ENCODE data around the gene OR4K1. TPM values are rescaled to one million over a fixed set of nuclear protein-coding genes. Genes with fewer than 3 reads are reported as not detected.
"Not testable (repeated sequence)": the region's sequence is repeated elsewhere in the genome, so short reads cannot be mapped to it uniquely, and the experiment has no call there.

The OR4K1 gene, protein sequence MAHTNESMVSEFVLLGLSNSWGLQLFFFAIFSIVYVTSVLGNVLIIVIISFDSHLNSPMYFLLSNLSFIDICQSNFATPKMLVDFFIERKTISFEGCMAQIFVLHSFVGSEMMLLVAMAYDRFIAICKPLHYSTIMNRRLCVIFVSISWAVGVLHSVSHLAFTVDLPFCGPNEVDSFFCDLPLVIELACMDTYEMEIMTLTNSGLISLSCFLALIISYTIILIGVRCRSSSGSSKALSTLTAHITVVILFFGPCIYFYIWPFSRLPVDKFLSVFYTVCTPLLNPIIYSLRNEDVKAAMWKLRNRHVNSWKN
- total RNA-seq (2014; rRNA removed; shearing (Covaris generic)), result not detected in 2 replicates
- not detected in 2 replicates for polyA plus RNA-seq (2015; cell fraction: cytosol; rRNA removed)
- not detected in 2 replicates for polyA plus RNA-seq (2015; cell fraction: nucleus; rRNA removed)

DNA sequence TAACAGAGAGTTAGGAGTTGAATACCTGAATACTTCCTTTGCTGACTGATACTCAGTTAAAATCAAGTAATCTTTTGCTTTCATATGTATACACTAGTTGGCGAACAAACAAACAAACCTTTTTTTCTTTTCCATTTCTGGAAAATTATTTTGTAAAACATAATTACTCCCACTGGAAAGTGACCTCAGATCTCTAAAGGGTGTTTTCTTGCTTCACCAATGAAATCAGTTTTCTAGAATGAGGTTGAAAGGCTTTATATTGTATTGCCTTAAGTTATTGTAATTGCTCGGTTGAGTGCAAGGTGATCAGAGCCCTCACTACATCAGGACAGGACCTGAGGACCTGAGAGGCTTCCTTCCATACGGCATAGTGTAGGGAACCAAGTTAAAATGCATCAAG lies at the start of gene OR4K1:
Gene OR4K1 (plus strand): TSS at position 301 of the 400 bp plus-strand sequence. CDS start 4,750 bp downstream, outside the sequence.
- in situ Hi-C loops (cut with HindIII; ENCODE audit: low pct_unique_long_range_greater_than_20kb, low sequenced_read_pairs), result no loop called here
- no peak for DNase-seq (ENCODE audit: low read depth, low spot score)

DNA sequence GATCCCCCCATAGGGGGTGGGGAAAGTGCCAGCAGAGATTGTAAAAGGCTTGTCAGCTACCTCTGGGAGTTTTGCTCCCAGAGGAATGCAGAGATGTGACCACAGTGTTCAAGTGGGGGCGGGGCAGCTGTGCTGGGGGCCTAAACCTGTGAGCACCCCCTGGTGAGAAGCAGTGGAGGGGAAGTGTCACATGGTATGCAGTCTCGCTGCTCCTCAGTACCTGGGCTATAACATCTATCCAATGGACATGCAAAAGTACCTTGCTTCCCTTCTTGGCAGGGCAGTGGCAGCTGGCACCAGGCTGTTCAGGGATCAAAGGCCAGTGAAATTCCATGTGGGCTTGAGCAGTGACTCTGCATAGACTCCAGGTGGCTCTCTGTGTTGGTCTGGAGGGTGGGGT lies 35.4 kb upstream of the OR4K1 start:
- in situ Hi-C loops (cut with HindIII; ENCODE audit: low pct_unique_long_range_greater_than_20kb, low sequenced_read_pairs), result no loop called here
- no peak for DNase-seq (ENCODE audit: low read depth, low spot score)

DNA sequence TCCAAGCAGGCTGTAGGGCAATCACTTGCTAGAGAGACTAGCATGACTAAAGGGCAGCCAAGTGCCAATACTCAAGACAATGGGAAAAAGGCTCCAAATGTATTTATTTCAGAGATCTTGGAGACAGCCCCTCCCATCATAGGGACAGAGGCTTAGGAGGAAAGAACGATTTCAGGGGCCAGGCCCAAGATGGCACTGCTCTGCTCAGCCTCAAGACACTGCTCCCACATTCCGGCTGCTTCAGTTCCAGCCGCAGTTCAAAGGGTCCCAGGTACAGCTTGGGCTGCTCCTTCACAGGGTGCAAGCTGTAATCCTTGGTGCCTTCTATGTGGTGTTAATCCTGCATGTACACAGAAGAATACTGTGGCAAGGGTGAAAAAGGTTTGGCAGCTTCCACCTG lies 29.7 kb upstream of the OR4K1 start:
- in situ Hi-C loops (cut with HindIII; ENCODE audit: low pct_unique_long_range_greater_than_20kb, low sequenced_read_pairs), result no loop called here
- DNase-seq (ENCODE audit: low read depth, low spot score), result no peak

DNA sequence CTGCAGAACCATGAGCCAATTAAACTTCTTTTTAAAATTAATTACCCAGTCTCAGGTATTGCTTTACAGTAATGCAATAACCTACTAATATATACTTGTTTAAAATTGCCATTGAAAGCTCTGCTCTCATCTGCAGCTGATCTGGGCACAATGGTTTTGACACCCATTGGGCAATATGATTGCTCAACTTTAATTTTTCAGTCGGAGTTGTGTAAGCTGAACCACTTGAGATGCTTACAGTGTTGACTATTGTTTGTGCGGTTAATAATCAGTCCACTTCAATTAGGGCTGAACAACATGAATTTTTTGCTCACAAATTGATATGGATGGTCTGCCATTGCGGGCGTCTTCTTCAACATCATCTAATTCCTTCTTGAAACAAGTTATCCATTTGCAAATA lies 28.3 kb upstream of the OR4K1 start:
- in situ Hi-C loops (cut with HindIII; ENCODE audit: low pct_unique_long_range_greater_than_20kb, low sequenced_read_pairs), result no loop called here
- no peak for DNase-seq (ENCODE audit: low read depth, low spot score)

DNA sequence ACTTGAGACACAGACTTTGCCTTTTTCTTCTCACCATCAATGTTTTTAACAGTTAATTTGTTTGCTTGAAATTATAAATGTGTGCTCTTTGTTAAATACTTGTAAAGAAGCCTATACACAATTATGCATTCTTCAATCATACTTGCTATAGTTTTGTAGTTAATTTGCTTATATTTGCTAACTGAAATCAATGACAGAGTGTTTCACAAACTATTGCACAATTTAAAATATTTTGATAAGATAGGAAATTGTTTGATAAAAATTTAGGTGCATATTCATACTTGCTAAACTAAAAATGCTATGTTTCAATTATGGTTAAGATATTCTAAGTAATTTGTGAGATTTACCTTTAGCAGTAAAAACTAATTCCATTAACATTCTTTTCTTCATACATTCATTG lies 24.1 kb upstream of the OR4K1 start:
- DNase-seq (ENCODE audit: low read depth, low spot score), result no peak
- in situ Hi-C loops (cut with HindIII; ENCODE audit: low pct_unique_long_range_greater_than_20kb, low sequenced_read_pairs), result no loop called here

DNA sequence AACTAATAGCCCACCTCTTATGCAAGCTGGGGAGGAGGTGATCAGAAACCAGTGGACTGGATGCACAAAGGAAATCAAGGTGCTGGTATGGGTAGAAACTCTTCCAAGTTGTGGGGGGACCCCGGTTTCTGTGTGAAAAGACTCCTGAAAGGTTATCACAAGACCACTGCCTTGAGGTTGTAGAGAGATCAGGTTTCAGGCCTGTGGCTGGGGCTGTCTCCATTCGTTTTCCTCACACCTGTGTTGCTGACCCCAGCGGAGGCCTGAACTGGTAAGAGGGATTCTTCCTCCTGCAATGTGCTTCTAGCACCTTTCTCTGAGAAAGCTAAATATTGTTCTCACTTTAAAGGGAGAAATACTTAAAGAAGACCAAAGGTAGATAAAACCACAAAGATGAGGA lies 19.6 kb upstream of the OR4K1 start:
- in situ Hi-C loops (cut with HindIII; ENCODE audit: low pct_unique_long_range_greater_than_20kb, low sequenced_read_pairs), result no loop called here
- DNase-seq (ENCODE audit: low read depth, low spot score), result no peak

DNA sequence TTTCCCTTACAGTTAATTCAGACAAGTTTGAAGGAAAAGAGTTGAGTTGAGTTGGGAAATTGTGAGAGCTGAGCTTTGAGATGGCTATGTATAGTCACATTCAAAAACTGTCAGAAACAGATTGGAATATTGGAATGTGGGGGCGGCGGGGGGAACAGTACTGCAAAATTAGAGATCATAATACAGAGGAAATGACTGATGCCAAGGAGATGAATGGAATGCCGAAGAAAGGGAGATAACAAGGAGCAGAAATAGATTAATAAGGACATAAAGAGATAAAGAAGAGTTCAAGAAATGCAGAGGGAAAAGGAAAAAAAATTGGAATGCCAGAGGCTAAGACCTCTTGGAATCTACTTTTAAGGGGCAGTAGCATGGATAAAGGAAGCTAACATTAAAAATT lies 13.5 kb upstream of the OR4K1 start:
- DNase-seq (ENCODE audit: low read depth, low spot score), result no peak
- in situ Hi-C loops (cut with HindIII; ENCODE audit: low pct_unique_long_range_greater_than_20kb, low sequenced_read_pairs), result no loop called here

DNA sequence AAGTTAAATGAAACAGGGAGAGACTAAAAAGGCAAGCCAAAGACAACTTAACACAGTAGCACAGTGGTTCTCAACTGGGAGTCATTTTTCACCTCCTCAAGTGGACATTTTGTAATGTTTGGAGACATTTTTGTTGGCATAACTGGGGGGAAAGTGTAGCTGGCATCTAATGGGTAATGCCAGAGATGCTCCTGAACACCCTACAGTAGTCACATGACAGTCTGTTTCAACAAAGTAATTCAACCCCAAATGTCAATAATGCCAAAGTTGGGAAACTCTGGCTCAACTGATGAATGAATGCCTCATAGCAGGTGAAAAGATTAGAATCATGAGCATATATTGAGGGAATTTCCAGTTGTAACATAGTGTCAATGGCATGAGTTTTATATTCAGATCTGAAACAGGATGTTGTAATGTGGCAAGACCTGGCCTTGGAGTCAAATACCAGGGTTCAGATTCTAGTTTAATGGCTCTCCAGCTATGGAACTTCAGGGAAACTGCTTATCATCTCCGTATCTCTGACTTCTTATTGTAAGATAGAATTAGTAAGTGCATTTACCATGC lies 12.7 kb upstream of the OR4K1 start:
- DNase-seq (ENCODE audit: low read depth, low spot score), result no peak

DNA sequence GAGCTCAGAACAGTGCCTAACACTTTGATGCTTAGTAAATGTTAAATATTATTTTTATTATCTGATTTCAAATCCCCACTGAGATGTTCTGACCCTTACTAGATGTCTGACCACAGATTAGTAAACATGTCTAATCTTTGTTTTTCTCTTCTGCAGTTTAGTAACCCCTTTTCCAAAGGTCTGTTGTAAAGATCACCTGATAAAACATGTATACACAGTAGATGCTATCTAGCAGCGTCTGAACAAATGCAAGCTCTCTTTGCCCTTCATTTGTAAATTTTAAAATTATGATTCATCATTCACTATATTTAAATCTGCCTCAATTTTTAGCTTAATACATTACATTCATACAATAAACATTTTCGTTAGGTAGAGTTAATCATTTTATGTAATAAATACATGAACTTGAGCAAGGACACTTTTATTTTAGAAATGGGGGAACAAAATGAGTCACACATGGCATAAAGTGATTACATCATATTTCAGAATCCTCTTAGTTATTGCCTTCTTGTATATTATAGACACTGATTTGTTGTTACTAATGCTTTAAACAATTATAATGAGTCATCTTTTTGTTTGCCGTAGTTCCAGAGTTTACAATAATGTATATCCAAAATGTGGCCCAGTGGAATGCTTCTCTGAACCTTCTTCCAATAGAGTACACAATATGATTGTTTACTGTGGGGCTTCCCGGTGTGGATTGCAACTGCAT lies 12.0 kb upstream of the OR4K1 start:
- in situ Hi-C loops (cut with HindIII; ENCODE audit: low pct_unique_long_range_greater_than_20kb, low sequenced_read_pairs), result no loop called here
- no peak for DNase-seq (ENCODE audit: low read depth, low spot score)

More for the DNA sequence above, 12.7 kb upstream of the OR4K1 start:
- in situ Hi-C loops (cut with HindIII; ENCODE audit: low pct_unique_long_range_greater_than_20kb, low sequenced_read_pairs), result no loop called here

DNA sequence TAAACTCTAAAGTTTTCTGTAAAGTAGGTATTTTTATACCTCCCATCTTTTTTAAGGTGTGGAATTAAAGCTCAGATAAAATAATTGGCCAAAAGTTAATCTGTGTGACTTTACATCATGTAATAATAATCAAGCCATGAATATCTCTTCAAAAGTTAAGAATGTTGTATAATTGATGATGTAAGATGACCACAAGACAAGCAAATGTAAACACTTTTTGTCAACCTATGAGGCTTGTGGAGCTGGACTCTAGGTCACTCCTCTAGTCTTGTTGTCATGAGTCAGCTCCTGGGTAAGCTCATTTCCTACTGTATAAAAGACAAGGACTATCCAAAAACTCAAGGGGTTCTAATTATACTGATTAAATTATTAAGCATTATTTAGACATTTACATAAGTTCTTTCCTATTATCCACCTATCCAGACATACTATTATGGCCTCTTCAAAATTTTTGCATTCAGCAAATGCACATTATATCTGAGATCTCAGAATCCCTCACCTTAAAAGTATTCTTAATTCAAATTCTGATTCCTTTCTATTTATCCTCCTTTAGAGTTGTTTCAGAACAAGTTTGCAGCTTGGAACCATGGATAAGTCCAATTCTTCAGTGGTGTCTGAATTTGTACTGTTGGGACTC lies 10.6 kb upstream of the OR4K1 start, which contains the start of gene OR4K5:
Gene OR4K5 (plus strand): TSS at position 587 of the 637 bp plus-strand sequence. CDS start 0 bp downstream, at position 587.
- in situ Hi-C loops (cut with HindIII; ENCODE audit: low pct_unique_long_range_greater_than_20kb, low sequenced_read_pairs), result no loop called here
- no peak for DNase-seq (ENCODE audit: low read depth, low spot score)

DNA sequence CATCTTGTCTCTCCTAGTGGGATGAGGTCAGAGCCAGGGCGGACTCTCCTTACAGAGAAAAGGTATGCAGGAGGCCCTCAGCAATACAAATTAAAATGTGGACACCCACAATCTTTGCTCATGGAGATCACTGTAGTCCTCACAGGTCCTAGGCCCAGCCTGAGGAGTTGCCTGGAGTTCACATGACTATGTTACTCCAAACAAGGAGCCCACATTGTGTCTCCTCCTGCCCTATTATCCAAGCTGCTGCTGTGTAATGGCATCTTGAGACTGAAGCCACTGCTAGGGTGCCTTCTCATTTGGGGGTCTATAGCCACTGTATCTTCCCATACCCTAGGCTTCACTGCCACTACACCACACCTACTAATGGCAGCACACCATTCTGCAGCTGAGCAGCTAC lies 11.0 kb downstream of the OR4K1 start:
- in situ Hi-C loops (cut with HindIII; ENCODE audit: low pct_unique_long_range_greater_than_20kb, low sequenced_read_pairs), result no loop called here
- no peak for DNase-seq (ENCODE audit: low read depth, low spot score)

DNA sequence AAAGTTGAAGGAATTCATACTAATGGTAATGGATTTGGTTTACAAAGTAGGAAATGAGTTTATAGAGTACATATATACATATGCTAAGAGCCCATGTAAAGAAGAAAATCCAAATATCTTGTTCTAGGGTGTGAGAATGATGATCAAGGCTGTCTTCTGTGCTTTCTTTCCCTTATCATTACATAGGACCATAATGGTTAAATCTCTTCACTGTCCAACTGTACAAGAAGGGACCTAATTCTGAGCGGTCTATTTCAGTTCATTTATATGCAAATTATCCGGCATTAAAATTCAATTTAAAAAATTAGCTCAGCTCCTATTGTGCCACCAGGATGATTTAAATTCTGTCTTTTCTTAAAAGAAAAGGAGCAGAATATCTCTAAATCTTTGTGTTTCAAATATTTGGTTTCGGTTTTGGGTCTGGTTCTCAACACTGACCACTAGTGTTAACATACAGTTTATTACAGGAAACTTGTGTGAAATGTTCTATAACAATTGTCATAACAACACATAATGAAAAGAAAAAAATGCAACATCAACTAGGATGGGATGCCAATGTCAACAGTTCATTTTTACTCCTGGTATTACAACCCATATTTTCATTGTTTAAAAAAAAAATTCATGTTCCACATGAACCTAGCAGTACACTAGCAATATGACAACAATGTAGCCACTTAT lies 16.8 kb downstream of the OR4K1 start:
- peak; percentile 38 for DNase-seq (ENCODE audit: low read depth, low spot score)

DNA sequence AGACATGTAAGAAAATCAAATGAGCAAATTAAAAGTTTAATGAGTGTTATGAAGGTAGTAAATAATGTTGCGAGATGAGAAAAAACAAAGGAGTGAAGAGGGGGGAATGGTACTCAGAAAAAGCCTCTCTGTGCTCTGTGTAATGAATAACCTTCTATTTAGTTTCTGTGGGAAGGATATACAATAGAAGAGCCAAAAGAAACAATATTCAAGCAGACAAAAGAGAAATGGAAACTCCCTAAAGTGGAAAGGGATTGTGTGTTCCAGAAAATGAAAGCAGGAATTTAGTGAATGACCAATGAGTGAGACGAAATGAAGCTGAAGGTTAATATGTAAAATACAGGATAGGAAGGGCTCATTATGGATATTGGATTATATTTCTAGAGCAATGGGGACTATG lies 18.5 kb downstream of the OR4K1 start:
- in situ Hi-C loops (cut with HindIII; ENCODE audit: low pct_unique_long_range_greater_than_20kb, low sequenced_read_pairs), result no loop called here
- no peak for DNase-seq (ENCODE audit: low read depth, low spot score)

More for the DNA sequence above, 16.8 kb downstream of the OR4K1 start:
- in situ Hi-C loops (cut with HindIII; ENCODE audit: low pct_unique_long_range_greater_than_20kb, low sequenced_read_pairs), result no loop called here

DNA sequence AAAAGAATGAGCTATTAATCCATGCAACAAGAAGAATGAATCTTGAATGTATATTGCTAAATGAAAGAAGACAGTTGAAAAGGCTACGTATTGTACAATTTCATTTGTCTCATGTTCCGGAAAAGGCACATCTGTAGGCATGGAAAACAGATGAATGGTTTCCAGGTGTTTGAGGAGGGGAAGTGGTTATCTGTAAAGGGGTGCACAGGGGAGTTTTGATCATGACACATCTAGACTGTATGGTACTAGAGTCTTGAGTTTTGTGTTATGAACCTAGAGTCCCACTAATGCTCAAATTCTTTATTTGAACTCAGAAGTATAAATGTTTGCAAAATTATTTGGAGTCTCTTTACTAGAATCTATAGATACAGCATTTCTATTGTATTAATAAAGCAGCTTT lies 39.0 kb downstream of the OR4K1 start:
- in situ Hi-C loops (cut with HindIII; ENCODE audit: low pct_unique_long_range_greater_than_20kb, low sequenced_read_pairs); DNase-seq (ENCODE audit: low read depth, low spot score): not testable (repeated sequence)

DNA sequence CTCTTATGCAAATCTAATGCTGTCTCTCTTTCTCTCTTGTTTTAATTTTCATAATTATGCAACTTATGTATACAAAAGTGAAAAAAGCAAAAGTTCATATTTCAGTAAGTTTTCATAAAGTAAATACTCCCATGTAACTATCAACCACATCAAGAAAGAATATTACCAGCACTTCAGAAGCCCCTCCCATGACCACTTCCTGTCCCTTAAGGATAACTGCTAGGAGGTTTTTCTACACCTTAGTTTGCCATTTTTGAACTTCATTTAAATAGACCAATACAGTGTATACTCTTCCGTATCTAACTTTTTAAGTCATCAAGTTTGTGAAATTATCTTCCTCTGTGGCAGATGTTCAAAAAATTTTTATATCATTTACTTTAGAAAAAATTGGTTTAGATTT lies 44.1 kb downstream of the OR4K1 start:
- in situ Hi-C loops (cut with HindIII; ENCODE audit: low pct_unique_long_range_greater_than_20kb, low sequenced_read_pairs), result no loop called here
- DNase-seq (ENCODE audit: low read depth, low spot score), result no peak

DNA sequence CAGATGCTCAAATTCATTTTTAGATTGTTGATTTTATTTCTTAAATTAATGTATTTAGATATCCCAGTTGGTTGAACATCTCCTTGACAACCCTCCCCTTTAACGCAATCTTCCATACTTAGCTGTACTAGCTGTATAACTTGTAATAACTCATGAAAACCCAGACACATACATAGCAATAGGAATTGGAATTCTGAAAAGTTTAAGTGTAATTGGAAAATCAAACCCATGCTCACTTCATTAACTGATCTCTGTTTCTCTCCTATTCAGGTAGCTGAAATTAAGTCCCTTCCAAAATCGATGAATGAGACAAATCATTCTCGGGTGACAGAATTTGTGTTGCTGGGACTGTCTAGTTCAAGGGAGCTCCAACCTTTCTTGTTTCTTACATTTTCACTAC lies 44.6 kb downstream of the OR4K1 start, which contains the start of gene OR4K15:
Gene OR4K15 (plus strand): TSS at position 301 of the 400 bp plus-strand sequence. CDS start 0 bp downstream, at position 301.
- in situ Hi-C loops (cut with HindIII; ENCODE audit: low pct_unique_long_range_greater_than_20kb, low sequenced_read_pairs), result no loop called here
- no peak for DNase-seq (ENCODE audit: low read depth, low spot score)

All from SK-MEL-5 (cell line).